HG02571 (cell line): Measurements from ENCODE around the gene PPP2R5E.
"Not testable (repeated sequence)": the region's sequence is repeated elsewhere in the genome, so short reads cannot be mapped to it uniquely, and the experiment has no call there.

Experiments used
- ATAC-seq: cut with Tn5 transposase; IDR thresholded peaks from one replicate; pipeline ENCODE4 v1.9.1; 2021; ENCODE audit warnings: mild to moderate bottlenecking, moderate library complexity; ENCODE audit not compliant: unreplicated experiment

The PPP2R5E gene

DNA sequence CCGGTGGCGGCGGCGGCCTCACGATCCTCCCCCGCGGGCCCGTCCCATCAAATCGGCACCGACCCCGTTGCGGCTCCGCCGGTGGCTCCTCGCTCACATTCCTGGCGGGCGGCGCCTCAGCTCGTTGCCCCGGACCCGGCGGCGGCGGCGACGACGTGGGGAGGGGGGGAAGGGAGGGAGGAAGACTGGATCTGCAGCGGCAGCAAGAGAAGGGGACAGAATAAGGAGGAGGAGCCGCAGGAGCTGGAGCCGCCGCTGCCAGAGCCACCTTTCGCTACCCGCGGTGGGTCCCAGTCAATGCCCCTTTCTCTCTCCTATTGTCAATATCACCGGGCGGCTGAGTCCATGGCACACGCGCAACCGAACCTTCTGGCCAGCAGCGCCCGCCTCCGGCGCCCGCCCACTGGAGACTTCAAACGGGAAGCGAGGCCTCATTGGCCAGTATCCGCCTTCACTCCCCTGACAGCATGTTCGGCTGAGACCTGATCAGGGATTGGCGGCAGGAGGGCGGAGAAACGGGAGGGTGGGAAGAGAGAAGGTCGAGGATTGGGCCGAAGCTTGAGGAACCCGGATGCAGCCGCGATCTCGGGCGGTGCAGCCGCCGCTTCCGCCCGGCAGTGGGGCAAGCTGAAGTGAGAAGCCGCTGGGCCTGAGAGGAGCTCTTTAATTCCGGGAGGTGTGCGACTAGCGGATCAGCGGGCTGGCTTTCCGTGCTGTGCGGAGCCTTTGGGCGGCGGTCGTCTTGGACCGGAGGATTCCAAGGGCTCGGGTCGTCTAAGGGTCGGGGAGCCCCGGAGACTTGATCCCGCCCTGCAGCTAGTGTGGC is at the start of gene PPP2R5E:
PPP2R5E (minus strand) TSS at position 378 of the 826 bp plus-strand sequence. CDS start 3,692 bp downstream, outside the sequence.
- ATAC-seq = peak; percentile 96

DNA sequence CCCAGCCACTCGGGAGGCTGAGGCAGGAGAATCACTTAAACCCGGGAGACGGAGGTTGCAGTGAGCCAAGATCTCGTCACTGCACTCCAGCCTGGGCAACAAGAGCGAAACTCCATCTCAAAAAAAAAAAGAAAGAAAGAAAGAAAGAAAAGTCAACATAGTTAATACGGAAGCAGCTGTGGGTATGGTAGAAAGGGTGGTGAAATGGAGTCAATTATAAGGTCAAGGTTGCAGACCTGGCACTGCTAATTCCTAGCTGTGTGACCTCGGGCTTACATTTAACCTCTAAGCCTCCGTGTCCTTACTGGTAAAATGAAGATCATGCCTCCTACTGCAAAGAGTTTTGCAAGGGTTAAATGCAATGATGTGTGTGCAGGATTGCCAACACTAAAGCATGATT is 39.9 kb upstream of the PPP2R5E start:
- not testable (repeated sequence) for ATAC-seq

DNA sequence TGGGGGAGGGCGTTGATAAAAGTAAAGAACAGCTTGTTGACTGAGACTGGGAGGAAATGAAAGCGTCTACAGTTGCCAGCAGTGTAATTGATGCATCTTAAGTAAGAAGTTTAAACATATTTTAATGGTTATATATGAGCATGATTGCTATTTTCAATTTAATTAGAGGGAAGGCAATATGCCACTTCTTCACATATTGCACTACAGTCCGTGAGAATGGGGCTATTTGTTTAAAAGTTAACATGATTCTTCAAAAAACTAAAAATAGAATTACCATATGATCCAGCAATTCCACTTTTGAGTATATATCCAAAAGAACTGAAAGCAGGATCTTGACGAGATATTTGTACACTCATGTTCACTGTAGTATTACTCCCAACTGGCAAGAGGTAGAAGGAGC is 38.3 kb upstream of the PPP2R5E start:
- ATAC-seq = no peak

DNA sequence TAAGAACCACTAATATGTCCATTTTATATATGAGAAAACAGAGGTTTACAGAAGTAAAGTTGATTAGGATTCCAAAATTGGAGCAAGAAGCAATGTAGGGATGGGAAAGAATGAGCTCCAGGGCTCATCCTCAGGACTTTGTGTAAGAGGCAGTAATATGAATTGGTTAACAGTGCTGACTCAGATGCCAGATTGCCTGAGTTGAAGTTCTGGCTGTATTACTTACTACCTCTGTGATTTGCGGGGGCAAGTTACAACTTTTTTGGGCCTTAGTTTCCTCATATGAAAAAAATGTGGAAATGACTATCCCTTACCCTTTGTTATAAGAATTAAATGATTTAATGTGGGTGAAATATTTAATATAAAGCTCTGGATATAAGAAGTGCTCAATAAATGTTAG is 35.1 kb upstream of the PPP2R5E start:
- ATAC-seq = no peak

DNA sequence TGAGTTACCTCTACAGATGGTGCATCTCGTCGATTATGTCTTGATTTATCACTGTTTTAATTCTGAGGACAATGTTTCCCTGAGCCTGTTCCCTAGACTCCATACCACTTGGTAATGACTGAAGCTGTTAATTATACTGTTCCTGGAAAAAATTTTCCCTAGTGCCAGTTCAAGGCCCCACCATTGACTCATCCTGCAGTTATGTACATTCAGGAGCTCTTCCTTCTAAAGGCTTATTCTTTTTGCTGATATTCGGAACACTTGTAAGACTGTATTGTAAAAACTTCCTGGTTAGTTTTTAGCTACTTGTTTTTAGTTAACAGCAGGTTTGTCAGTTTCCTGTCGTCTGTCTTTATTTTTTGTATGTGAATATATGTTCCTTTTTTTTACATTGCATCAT is 30.4 kb upstream of the PPP2R5E start:
- ATAC-seq = no peak

DNA sequence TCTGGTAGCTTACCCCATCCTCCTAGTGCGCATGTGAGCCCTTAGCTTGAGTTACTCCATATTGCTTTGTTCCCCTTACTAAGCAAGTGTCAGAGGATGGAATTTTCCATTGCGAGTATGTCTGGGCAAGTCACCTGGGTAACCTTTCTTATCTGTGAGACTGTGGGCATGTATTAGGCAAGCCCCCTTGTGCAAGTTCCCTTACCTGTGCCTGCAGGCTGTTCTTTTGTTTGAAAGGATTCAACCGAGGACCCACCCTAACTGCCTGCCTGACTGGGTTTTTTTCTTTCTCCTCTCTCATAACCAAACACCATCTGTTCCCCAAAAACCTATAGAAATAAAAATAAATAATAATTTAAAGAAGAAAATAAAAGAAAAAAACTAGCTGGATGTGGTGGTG is 22.3 kb upstream of the PPP2R5E start:
- ATAC-seq = no peak

DNA sequence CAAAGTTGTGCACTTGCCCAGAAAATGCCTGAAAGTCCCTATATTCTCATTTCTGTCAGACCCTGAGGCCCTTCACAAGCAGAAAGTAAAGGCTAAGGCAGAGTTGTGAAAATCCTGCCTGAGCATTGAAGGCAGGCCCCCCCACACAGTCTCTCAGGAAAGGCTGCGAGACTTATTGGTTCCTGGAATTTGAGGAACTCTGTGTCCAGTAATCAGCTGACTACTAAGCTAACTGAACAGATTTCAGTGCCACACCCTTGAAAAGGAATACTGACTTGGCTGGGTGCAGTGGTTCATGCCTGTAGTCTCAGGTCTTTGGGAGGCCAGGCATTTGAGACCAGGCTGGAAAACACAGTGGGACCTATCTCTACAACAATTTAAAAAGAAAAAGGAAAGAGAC is 21.1 kb upstream of the PPP2R5E start:
- no peak for ATAC-seq

DNA sequence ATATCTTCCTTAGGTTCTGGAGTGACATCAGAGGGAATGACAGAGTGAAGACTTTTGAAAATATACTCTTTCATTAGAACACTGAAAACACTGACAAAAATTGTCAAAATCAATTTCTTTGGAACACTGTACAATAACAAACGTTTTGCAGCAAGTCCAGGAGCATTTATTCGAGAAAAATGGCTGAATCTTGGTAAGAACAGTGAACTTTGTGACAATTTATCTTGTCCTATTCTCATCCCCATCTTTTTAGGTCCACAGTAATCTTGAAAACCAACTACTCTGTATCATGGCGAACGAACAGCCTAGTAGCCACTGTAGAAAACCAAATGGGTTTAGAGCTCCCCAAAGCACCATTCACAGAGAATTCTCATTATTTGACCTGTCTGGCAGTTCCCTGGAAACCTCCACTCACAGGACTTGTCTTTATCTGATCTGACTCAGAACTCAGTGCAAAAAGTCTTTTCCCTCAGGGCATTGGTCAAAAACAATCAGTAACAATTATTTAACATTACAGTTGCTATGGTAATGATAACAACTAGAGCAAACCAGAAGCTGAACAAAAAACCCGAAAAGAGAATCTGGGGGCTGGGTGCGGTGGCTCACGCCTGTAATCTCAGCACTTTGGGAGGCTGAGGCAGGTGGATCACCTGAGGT is 20.3 kb upstream of the PPP2R5E start:
- no peak for ATAC-seq

DNA sequence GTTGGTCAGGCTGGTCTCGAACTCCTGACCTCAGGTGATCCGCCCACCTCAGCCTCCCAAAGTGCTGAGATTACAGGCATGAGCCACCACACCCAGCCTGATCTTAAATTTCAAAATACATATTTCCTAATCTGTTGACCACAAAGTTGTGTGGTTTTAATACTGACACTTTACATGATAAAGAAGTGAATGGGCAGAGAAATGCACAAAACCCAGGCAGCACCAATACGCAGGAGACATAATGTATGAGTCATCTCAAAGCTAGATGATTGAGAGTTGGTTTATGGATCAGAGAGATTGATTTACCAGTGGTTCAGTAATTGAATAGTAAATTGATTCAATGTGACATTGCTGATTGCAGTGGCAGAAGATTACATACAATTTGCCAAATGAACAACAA is 19.2 kb upstream of the PPP2R5E start:
- ATAC-seq = no peak

DNA sequence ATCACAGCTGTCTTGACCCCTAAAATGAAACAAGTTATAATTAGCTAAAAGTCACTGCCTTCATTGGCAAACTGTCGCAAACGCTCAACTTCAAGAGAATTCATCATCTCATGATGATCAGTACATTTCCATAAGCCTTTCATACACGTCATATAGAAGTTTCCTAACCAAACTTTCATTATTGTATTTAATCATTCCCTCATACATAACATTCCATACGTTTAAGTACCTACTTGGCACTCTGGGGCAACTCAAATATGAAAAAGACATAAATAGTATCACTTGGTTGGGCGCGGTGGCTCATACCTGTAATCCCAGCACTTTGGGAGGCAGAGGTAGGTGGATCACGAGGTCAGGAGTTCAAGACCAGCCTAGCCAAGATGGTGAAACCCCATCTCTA is 12.4 kb upstream of the PPP2R5E start:
- no peak for ATAC-seq

DNA sequence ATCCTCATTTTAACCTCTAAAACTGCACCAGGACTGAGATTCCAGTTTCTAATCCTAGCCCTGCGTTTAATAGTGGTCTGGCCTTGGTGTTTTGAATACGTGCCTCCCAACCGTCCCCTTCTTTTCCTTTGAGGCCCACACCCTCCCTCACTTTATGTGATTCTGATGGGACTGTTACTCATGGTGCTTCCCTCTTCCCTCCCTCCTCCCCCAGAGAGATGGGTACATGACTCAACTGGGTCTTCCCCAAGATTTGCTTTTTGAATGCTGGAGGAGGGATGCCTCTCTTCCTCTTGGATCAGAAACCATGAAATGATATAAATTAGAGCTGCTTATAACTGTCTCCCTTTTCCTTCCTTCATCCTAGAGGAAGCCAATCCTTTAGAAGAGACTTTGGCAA is 8.2 kb upstream of the PPP2R5E start:
- ATAC-seq = no peak

DNA sequence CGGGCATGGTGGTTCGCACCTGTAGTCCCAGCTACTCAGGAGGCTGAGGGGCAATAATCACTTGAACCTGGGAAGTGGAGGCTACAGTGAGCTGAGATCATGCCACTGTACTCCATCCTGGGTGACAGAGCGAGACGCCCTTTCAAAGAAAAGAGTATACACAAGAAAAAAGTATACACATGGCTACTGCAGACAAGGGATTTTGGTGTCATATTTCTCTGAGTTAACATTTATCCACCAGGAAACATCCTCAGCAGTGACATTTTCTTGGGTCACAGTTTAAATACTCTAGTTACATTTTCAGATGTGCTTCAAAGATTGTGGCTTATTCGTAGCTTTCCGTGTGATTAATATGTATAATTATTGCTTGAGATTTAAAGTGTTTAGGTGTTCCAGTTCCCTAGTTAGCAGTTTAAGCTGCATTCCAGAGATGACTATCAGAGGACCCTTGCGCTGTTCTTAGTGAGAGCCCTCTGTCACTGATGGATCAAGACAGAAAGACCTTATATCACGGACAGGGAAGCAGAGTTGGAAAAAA is 4.7 kb upstream of the PPP2R5E start:
- no peak for ATAC-seq

DNA sequence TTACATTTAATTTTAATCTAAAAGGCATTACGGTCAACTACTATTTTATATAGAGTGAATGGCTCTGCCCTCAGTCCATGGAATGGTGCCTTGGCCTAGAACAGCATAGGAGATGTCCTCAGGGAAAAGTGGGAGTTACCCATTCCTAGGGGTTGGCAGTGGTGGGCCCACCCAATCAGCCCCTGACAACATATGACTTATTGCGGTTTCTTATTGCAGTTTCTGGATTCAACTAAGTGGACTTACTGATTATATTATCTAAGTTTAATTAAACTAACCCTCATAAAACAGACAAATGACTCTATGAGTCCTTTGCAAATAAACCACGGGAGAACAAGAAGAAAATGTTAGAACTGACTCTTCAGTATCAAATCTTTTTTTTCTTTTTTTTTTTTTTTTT is 2.3 kb upstream of the PPP2R5E start:
- no peak for ATAC-seq

DNA sequence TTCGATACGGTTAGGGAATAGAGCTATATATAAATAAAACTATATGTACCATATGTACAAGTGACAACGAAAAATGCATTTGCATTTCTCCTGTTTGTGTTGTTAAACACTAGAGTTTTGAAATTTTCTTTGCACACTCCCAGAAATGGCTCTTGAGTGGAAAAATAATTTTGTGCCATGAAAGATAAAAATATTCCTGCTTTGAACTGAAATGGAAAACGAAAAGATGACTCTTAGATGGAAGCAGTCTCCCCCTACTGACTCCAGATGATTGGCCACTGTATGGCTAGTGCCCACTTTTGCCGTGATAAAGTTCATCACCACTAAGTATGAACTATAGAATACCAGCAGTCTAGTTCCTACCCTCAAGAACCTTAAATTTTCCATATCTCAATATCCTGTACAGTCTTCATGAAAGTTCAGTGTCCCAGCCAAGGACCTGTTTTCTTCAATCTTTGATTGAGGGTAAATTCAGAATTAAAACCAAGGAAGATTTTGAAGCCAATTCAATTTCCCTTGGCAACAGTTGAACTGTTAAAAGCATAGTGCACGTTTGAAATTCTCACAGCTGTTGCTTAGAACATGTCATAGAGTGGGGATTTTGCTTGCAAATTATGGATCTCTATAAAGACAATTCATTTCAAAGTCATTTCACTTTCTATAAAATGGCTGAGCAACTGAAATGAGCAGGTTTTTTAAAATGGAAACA is 1.6 kb upstream of the PPP2R5E start:
- ATAC-seq = no peak

DNA sequence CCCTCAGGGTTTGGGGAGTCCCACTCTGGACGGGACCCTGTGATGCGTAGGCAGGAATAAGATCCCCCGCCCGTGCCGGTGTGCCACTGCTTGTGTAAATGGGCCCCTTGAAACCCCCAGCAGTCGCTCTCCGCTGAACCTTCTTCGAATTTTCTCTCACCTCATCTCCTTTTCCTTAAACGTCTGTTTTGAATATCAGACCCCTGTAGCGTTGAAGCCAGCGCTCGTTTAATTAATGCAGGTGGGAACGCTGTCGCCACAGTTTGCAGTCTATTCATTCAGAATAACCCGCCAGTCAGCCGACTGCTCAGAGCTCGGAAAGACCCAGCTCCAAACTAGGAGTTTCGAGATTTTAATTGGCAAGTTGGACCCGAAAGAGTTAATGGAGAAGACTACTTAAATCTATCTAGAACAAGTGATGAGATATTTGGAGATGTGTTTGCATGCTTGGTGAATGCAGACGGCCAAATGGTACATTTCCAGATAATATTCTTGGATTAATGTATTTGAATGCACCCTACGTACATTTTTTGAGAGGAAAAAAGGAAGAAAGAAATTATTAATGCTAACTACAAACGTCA is 739 bp upstream of the PPP2R5E start:
- ATAC-seq = peak; percentile 32

DNA sequence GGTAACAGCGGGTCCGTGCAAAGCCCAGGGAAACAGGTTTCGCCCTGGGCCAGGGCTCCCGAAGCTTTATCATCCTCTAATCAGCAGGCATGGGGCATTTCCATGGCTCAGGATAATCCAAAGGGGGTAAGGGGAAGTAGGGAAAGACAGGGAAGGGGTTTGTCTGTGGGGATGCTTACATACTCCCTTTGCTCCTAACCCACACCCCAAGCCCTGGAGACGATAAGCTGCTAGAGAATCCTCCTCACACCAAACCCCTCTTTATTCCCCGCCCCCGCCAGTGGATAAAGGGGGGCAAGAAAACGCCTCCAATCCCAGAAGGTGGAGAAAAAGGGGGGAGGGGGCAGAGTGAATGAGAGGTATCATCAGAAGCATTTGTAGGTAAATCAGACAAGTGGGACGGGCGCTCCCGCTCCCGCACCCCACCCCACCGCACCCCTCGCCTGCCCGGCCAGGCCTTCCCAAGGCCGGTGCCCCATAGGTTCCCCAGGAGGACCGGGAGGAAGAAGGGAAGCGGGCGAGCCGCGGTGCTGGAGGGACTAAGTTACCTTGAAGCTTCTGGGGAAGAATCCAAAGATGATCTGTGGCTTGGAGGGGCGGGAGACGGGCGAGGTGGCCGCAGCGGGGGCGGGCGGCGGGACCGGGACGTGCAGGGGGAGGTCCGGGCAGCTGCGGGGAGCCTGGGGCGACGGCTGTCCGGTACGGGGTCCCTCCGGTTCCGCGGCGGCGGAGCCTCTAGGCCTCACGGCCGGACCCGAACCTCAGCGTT is 762 bp downstream of the PPP2R5E start:
- peak; percentile 3 for ATAC-seq

DNA sequence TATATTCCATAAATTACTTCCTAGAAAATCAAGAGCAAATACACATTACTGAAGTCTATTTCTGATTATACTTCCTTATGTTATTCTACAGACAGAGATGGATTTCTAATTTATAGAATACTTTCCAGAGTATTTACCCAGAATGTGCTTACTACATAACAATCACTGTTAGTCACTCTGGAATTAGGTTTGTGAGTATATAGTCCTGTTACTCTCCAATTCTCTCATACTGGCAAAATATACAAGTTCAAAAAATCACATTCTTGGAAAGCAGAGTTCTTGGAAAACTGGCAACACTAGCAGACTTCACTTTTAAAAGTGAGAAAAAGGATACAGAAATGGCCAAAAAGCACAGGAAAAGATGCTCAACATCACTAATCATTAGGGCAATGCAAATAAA is 7.3 kb downstream of the PPP2R5E start:
- ATAC-seq = no peak

DNA sequence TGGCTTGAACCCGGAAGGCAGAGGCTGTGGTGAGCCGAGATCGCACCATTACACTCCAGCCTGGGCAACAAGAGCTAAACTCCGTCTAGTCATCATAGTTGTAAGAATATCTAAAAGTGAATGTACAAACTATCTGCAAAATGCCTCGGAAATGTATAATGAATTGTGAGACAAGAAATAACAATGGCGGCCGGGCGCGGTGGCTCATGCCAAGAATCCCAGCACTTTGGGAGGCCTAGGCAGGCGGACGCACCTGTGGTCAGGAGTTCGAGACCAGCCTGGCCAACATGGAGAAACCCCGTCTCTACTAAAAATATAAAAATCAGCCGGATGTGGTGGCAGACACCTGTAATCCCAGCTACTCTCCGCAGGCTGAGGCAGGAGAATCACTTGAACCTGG is 9.7 kb downstream of the PPP2R5E start:
- no peak for ATAC-seq

DNA sequence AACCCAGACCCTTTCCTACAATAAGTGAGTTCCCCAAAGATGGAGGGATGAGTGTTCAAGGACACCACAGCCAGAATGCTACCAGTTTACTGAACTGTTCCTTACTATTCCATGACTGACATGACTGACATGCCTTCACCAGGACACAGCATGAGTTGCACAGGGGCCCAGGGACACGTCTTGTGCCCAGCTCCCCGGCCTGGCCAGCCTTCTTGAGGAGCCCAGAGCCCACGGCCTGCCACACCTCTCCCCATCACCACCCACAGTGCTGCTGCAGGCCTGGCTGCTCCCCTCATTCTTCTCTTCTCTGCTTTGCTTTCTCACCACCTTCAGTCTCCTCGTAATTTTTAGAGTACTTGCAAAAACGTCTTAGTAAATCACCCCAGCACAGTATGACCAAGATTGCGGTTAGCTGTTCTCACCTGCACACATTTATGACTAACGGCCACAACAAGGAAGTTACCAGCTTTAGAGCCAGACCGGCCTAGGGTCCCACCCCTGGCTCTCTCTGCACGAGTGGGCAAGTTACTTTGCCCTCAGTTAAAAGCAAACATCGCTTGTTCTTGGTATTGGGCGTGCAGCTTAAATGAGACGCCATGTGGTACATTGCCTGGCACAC is 18.5 kb downstream of the PPP2R5E start:
- ATAC-seq = peak; percentile 85
